GM19328 (cell line): ENCODE measurements around the gene ZNF765.
"Not testable (repeated sequence)": the region's sequence is repeated elsewhere in the genome, so short reads cannot be mapped to it uniquely, and the experiment has no call there.

Source experiments
- ATAC-seq: cut with Tn5 transposase; IDR thresholded peaks from one replicate; pipeline ENCODE4 v1.9.1; 2021; ENCODE audit warnings: mild to moderate bottlenecking, moderate library complexity; ENCODE audit not compliant: unreplicated experiment

The ZNF765 gene

DNA sequence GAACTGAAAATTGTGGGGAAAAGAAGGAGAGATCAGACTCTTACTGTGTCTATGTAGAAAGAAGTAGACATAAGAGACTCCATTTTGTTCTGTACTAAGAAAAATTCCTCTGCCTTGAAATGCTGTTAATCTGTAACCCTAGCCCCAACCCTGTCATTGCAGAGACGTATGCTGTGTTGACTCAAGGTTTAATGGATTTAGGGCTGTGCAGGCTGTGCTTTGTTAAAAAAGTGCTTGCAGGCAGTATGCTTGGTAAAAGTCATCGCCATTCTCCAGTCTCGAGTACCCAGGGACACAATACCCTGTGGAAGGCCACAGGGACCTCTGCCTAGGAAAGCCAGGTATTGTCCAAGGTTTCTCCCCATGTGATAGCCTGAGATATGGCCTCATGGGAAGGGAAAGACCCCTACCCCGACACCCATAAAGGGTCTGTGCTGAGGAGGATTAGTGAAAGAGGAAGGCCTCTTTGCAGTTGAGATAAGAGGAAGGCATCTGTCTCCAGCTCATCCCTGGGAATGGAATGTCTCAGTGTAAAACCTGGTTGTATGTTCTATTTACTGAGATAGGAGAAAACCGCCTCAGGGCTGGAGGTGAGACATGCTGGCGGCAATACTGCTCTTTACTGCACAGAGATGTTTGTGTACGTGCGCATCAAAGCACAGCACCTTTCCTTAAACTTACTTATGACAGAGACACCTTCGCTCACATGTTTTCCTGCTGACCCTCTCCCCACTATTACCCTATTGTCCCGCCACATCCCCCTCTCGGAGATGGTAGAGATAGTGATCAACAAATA, 25.8 kb downstream of the ZNF765 start:
- ATAC-seq, result not testable (repeated sequence)

DNA sequence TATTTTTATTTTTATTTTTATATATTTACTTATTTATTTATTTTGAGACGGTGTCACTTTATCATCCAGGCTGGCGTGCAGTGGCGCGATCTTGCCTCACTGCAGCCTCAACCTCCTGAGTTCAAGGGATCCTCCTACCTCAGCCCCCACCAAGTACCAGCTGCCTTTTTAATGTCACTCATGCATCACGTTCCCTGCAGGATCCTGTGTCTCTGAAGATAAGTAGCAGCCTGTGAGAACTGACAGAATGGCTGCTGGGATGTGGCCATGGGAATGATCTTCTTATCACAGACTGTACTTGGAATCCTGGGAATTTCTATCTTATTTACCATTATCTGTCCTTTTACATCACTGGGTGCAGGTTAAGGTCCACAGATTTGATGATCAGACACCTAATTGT, 27.6 kb downstream of the ZNF765 start:
- ATAC-seq, result no peak

DNA sequence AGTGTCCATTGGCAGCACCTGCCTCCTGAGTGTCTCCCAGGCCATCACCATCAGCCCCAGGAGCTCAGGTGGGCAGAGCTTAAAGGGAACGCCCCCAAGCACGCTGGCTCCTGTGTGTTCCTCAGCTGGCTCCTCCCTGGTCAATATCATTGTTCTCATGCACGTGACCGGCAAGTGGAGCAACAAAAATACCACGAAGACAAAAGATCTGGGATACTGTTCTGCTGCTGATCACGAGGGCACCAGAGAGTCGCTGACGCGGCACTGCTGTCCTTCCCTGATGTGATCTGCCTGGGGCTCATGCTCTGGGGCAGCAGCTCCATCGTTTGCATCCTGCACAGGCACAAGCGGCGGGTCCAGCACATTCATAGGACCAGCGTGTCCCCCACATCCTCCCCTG, 28.1 kb downstream of the ZNF765 start:
- not testable (repeated sequence) for ATAC-seq

DNA sequence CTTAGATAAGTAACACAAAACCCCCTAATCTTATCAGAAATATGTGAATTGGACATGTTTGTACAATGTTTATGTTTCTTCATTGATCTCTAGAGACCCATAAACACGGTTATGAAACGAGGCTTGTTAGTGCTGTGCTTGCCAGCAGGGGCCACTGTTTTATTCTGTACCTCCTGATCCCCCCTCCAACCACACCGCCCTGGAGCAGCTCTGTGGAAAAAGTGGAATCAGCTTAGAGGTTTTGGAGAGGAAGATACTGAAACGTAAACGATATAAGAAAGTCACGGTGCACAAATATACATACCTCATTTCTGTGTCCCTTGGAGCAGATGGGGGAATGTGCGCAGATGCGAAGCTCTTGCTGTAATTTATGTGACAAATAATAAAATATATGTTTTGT, 28.7 kb downstream of the ZNF765 start:
- ATAC-seq, result not testable (repeated sequence)

DNA sequence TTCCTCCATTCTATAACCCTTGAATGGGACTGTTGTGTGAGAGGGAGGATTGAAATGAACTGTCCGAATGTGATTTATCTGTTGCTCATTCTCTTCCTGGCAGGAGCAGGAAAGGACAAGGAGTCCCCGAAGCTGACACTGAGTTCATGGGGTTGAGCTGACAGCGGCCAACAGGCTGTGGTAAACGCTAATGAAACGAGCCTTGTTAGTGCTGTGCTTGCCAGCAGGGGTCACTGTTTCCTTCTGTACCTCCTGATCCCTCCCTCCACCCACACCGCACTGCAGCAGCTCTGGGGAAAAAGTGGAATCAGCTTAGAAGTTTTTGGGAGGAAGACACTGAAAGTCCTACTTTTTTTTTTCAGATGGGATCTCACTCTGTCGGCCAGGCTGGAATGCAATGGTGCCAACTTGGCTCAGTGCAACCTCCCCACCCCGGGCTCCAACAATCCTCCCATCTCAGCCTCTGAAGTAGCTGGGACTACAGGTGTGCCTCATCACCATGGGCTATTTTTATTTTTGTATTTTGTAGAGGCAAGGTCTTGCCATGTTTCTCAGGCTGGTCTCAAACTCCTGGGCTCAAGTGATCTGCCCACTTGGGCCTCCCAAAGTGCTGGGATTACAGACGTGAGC, 30.1 kb downstream of the ZNF765 start:
- ATAC-seq, result no peak

DNA sequence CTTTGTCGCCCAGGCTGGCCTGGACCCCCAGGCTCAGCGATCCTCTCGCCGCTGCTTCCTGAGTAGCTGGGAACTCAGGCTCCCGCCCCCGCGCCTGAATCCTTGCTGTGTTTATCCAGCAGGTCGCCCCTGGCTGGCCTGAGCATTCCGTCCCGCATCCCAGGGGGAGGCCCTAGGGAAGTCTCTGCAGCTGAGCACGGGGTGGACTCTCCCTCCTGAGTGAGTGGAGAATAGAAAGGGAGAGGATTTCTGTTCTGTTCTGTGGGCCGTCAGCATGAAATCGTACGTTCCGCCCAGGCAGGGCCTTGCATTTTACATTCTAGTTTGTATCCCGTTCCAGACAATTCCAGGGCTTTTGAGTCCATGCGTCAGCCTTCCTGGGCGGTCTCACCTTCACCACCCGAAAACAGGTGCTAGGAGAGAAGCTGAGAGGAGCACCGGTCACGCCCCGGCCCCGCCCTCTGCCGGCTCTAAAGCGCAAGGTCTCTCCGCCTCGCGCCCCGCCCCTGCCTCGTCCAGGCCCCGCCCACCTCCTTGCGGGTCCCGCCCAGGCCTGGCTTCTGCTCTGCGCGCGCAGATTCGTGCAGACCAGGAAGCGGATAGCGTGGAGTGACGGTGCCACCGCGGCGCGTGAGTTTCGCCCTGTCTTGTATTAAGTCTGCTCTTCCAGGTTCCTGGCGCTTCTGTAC, 36.6 kb downstream of the ZNF765 start, which contains the start of gene ZNF761:
Gene ZNF761, plus strand, starts transcription at position 586 of the 689 bp plus-strand sequence. CDS start 15,285 bp downstream, outside the sequence.
- peak; percentile 94 for ATAC-seq

DNA sequence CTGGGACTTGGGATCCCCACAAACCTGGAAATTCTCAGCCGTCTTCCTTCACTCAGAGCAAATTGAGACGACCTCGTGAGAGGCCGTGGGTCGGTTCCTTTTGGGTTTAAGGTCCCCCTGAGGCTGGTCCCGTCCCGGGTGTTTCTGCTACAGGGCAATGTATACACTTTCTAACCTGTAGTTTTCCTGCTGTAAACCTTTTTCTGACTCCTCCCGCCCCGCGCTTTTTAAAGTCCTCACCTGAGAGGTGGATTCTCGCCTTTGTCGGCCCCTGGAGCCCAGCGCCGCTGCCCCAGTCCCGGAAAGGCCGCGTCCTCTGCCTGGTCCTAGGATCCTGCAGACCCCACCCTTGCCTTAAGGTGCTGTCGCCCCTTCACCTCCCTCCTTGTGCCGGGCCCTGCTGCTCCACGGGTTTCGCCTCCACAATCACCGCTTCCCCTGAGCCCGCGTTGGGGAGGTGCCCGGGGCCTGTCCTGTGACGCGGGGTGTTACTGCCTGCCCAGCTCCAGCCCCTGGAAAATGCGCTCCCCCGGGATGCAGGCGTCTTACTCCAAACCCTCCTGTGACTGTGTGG, 37.2 kb downstream of the ZNF765 start:
- no peak for ATAC-seq

DNA sequence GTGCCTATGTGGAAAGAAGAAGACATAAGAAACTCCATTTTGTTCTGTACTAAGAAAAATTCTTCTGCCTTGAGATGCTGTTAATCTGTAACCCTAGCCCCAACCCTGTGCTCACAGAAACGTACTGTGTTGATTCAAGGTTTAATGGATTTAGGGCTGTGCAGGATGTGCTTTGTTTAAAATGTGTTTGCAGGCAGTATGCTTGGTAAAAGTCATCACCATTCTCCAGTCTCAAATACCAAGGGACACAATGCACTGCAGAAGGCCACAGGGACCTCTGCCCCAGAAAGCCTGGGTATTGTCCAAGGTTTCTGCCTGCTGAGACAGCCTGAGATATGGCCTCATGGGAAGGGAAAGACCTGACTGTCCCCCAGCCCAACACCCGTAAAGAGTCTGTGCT, 48.9 kb downstream of the ZNF765 start:
- not testable (repeated sequence) for ATAC-seq

DNA sequence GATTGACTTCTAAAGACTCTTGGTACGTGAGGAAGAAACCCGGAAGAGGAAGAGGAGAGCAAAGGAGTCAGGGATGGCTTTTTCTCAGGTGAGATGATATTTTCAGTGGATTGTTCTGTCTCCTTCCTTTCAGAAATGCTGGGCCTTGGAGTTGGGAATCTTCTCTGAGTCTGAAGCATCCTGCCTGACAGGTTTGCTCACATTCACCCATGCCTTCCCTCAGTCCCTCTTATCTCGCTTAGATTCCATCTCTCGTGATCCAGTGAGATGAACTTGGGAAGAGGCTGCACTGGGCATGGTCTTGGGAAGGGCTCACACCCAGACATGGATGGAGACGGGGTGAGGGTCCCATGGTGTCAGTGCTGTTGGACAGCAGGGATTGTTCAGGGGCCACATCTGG, 52.2 kb downstream of the ZNF765 start:
- ATAC-seq, result not testable (repeated sequence)

DNA sequence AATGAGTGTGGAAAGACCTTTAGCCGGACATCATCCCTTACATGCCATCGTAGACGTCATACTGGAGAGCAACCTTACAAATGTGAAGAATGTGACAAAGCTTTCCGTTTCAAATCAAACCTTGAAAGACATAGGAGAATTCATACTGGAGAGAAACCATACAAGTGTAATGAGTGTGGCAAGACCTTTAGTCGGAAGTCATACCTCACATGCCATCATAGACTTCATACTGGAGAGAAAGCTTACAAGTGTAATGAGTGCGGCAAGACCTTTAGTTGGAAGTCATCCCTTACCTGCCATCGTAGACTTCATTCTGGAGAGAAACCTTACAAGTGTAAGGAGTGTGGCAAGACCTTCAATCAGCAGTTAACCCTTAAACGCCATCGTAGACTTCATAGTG, 60.9 kb downstream of the ZNF765 start:
- ATAC-seq, result no peak

DNA sequence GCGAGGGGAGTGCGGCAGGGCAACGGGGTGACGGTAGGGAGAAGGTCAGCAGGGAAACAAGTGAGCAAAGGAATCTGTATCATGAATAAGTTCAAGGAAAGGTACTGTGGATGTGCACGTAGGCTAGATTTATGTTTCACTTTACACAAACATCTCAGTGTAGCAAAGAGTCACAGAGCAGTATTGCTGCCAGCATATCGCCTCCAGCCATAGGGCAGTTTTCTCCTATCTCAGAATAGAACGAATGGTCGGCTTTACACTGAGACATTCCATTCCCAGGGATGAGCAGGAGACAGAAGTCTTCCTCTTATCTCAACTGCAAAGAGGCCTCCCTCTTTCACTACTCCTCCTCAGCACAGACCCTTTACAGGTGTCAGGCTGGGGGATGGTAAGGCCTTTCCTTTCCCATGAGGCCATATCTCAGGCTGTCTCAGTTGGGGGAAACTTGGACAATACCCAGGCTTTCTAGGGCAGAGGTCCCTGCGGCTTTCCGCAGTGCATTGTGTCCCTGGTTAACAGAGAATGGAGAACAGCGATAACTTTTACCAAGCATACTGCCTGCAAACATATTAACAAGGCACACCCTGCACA, 65.3 kb downstream of the ZNF765 start:
- not testable (repeated sequence) for ATAC-seq

DNA sequence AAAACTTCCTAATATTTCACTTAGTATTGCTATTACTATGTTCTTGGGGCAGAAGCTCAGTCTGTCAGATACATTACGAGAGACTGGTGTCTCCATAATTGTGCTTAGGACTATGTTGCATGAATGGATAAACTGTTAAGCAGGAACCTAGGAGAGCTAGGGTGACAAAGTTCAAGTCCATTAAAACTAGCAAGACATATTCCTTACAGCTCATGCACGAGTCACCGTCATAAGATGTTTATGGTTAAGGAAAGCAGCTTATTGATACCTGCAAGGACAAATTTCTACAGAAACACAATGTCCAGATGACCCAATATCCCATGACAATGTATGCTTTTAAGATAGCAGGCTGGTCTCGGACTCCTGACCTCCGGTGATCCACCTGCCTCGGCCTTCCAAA, 66.9 kb downstream of the ZNF765 start:
- no peak for ATAC-seq

DNA sequence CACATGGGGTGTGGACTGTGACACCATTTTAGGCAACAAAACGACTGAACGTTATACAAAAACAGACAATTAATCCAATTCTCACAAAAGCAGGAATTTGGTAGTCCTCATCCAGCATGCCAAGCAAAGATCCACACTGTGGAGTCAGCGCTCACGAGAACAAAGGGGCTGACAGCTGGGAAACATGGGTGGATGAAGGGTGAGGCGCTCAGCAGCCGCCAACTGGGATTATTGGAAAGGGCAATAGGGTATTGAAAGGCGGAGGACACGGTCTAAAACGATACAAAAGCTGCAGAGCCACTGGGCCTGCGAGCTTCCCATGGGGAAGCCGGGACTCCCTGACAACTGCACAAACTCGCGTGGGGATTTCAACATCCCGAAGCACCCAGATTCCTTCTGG, 67.9 kb downstream of the ZNF765 start:
- ATAC-seq, result no peak

DNA sequence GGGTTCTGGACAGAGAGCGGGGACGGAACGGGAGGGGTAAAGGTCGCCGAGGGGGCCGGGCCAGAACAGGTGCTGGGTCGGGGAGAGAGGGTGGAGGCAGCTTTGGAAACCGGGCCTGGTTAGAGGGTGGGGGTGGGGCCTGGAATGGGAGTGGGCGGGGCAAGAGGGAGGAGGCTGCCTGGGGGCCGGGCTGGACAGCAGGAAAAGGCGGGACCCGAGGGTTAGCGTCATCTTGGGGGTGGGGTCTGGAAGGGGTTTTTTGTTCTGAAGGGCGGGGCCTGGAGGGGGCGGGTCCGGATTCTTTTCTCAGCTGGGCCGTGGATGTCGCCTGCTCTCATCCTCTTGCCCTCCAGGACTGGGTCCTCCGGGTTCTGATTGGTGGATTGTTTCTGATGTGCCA, 68.3 kb downstream of the ZNF765 start:
- ATAC-seq, result no peak

DNA sequence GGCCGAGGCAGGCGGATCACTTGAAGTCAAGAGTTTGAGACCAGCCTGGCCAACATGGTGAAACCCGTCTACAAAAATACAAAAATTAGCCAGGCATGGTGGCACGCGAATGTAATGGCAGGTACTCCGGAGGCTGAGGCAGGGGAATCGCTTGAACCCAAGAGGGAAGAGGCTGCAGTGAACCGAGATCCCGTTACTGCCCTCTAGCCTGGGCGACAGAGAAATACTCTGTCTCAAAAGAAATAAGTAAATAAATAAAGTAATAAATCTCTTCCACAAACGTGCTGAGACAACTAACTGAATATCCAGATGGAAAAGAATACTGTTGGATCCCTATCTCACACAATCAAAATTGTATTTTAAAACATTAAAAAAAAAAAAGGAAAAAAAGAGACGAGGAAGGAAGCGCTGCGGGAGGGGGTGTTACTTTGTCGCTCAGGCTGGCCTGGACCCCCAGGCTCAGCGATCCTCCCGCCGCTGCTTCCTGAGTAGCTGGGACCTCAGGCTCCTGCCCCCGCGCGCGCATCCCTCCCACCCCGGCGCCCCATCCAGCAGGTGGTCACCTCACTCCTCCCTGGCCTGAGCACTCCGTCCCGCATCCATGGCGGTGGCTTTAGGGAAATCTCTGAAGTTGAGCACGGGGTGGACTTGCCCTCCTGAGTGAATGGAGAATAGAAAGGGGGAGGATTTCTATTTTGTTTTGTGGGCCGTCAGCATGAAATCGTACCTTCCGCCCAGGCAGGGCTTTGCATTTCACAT, 72.0 kb downstream of the ZNF765 start:
- no peak for ATAC-seq

DNA sequence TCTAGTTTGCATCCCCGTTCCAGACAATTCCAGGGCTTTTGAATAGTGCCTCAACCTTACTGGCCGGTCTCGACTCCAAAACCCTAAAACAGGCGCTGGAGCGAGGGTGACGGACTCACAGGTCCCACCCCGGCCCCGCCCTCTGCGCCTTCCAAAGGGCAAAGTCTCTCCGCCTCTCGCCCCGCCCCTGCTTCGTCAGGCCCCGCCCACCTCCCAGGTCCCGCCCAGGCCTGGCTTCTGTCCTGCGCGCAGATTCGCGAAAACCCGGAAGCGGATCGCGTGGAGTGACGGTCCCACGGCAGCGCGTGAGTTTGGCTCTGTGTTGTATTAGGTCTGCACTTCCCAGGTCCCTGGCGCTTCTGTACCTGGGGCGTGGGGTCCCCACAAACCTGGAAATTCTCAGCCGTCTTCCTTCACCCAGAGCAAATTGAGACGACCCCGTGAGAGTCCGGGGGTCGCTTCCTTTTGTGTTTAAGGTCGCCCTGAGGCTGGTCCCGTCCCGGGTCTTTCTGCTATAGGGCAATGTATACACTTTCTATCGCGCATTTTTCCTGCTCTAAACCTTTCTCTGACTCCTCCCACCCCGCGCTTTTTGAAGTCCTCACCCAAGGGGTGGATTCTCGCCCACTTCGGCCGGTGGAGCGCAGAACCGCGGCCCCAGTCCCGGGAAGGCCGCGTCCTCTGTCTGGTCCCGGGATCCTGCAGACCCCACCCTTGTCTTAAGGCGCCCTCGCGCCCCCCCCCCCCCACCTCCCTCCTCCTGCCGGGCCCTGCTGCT, 72.7 kb downstream of the ZNF765 start, which contains the start of gene ZNF813:
Gene ZNF813, plus strand, starts transcription at position 249 of the 778 bp plus-strand sequence. CDS start 16,090 bp downstream, outside the sequence.
- ATAC-seq, result peak; percentile 69

DNA sequence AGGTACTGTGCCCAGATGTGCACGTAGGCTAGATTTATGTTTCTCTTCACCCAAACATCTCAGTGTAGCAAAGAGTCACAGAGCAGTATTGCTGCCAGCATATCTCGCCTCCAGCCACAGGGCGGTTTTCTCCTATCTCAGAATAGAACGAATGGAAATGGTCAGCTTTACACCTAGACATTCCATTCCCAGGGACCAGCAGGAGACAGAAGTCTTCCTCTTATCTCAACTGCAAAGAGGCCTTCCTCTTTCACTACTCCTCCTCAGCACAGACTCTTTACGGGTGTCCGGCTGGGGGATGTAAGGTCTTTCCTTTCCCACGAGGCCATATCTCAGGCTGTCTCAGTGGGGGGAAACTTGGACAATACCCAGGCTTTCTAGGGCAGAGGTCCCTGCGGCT, 73.7 kb downstream of the ZNF765 start:
- ATAC-seq, result not testable (repeated sequence)

DNA sequence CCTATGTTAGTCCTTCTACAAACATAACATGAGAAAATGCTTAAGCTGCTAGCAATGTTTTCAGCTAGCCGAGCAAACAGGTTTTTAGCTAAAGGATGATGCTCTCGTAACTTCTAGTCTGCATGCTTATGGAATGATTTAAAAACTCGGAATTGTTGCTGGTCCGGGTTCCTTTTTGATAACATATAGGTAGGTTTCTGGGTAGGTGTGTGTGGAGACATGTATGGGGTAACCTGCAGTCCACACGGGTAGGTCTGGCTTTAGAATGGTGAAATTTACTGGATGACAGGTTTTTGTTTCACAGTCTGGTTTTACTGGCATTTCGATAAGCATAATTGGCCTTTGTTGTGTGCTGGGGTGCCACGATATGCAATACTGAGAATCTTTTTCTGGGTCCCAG, 77.0 kb downstream of the ZNF765 start:
- no peak for ATAC-seq

DNA sequence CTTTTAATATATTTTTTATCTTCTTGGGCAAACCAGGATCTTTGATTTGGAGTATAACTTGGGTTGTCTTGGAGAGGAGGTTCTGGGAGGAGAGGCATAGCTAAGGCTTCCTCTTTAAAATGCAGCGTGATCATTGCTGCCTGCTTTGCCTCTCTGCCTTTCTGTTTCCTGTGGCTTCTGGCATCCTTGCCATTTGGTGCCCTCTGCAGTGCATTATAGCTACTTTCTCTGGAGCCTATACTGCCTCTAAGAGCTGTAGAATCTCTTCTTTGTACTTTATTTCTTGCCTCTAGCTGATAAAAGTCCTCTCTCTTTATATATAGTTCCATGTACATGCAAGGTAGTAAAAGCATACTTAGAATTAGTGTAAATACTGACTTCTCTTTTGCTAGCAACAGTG, 79.9 kb downstream of the ZNF765 start:
- not testable (repeated sequence) for ATAC-seq
